ENCODE measurements around the gene WDR17. TPM values are rescaled to one million over a fixed set of nuclear protein-coding genes. Genes with fewer than 3 reads are reported as not detected.

The WDR17 gene
- total and polyA plus RNA-seq, 2 donors (not counting 3 experiments of a cell fraction or from before 2014, with no cell fraction given): 0.07 to 0.42 TPM

DNA sequence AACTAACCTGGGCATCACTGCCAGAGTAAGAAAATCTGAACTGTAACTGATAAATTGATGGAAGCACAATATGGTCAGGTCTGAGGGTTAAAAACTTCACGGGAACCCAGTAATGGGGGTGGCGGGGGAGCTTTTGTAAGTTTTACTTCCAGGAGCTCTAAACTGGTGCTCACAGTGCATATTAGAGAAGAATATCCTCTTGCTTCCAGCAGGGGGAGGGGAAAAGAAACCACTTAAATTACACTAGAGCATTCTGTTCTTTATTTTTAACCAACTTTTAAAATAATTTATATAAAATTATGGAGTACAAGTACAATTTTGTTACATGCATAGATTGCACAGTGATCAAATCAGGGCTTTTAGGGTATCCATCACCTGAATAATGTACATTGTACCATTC lies 33.7 kb downstream of the WDR17 start:
- H3K27ac ChIP-seq (ENCODE audit: insufficient read depth, low read depth, low read length): no peak overlapping the region
- CTCF ChIA-PET: interaction anchor here (1.6 kb wide), 1 partner anchor 24 kb away, joined by 3 read pairs; no protein-coding TSS in a partner anchor
- intact Hi-C loops (cut with micrococcal nuclease) (no loop called here), dilution Hi-C loops (cut with MboI; ENCODE audit: extremely low pct_ligation_motif_present, low sequenced_read_pairs) (no loop called here)
- FAIRE-seq (no peak), DNase-seq (ENCODE audit: low read depth, low spot score) (no peak)
- POLR2A ChIA-PET: no interaction called here
- H3K4me3 ChIP-seq (replicated peaks in 1 of 3; ENCODE audit: insufficient read depth in 1 of 3, low read depth in 1 of 3, low read length in 3 of 3): no peak overlapping the region
- TF ChIP-seq EZH2 (IDR thresholded peaks at IDR 0.05; ENCODE audit: borderline replicate concordance, low read depth, low read length, severe bottlenecking): no peak
- TF ChIP-seq, protein P1, sequence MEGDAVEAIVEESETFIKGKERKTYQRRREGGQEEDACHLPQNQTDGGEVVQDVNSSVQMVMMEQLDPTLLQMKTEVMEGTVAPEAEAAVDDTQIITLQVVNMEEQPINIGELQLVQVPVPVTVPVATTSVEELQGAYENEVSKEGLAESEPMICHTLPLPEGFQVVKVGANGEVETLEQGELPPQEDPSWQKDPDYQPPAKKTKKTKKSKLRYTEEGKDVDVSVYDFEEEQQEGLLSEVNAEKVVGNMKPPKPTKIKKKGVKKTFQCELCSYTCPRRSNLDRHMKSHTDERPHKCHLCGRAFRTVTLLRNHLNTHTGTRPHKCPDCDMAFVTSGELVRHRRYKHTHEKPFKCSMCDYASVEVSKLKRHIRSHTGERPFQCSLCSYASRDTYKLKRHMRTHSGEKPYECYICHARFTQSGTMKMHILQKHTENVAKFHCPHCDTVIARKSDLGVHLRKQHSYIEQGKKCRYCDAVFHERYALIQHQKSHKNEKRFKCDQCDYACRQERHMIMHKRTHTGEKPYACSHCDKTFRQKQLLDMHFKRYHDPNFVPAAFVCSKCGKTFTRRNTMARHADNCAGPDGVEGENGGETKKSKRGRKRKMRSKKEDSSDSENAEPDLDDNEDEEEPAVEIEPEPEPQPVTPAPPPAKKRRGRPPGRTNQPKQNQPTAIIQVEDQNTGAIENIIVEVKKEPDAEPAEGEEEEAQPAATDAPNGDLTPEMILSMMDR (IDR thresholded peaks at IDR 0.05; ENCODE audit: extremely low read depth in 1 of 2, insufficient read depth in 1 of 2, low read depth in 1 of 2, low read length in 2 of 2): no peak
- TF ChIP-seq MYC (IDR thresholded peaks at IDR 0.05; ENCODE audit: low read depth, low read length): no peak
- TF ChIP-seq JUN (IDR thresholded peaks at IDR 0.05; ENCODE audit: borderline replicate concordance, insufficient read depth, insufficient read length, low read depth): no peak
- no peak for TF ChIP-seq FOS (IDR thresholded peaks at IDR 0.05; ENCODE audit: borderline replicate concordance, insufficient read depth, low read length)
- no peak for TF ChIP-seq POLR2AphosphoS5 (IDR thresholded peaks at IDR 0.05; ENCODE audit: insufficient read depth, low read depth, low read length)
- TF ChIP-seq, protein P2, sequence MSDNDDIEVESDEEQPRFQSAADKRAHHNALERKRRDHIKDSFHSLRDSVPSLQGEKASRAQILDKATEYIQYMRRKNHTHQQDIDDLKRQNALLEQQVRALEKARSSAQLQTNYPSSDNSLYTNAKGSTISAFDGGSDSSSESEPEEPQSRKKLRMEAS (IDR thresholded peaks at IDR 0.05; ENCODE audit: insufficient read depth, insufficient read length): no peak
- TF ChIP-seq POLR2A (IDR thresholded peaks at IDR 0.05; ENCODE audit: low read depth, low read length): no peak
- no peak for TF ChIP-seq GATA2 (IDR thresholded peaks at IDR 0.05; ENCODE audit: insufficient read depth, insufficient read length, low read depth, low read length)
- H4K20me1 ChIP-seq (replicated peaks; ENCODE audit: control insufficient read depth, extremely low read depth, insufficient read depth, low read length): no peaks in the 10 kb centered on the region
- no peak overlapping the region for H3K9ac ChIP-seq (replicated peaks; ENCODE audit: extremely low read depth, insufficient read depth, low read length)
- no peaks in the 10 kb centered on the region for H3K36me3 ChIP-seq (ENCODE audit: control insufficient read depth in 2 of 2, extremely low read depth in 1 of 2, insufficient read depth in 2 of 2, low read length in 2 of 2)
- peaks cover 0 to 2% of the 10 kb centered on the region in 2 experiments for H3K27me3 ChIP-seq (ENCODE audit: control insufficient read depth in 2 of 2, insufficient read depth in 2 of 2, low read length in 2 of 2)
- no peak overlapping the region for H3K4me2 ChIP-seq (ENCODE audit: insufficient read depth, low read length)
- H3K9me1 ChIP-seq (replicated peaks; ENCODE audit: control insufficient read depth, extremely low read depth, insufficient read depth, low read length): no peaks in the 10 kb centered on the region
- no TSS peak for BruUV-seq (replicated peaks)
- no peak overlapping the region for H2AFZ ChIP-seq (ENCODE audit: low read depth, low read length)
- H3K9me3 ChIP-seq (replicated peaks; ENCODE audit: control insufficient read depth, insufficient read depth, low read length): no peaks in the 10 kb centered on the region
- no peaks in the 10 kb centered on the region for H3K79me2 ChIP-seq (ENCODE audit: control insufficient read depth, insufficient read depth, low read length)
- no peaks in the 10 kb centered on the region for H3K4me1 ChIP-seq (ENCODE audit: control insufficient read depth, extremely low read depth, insufficient read depth, low read length)

Measured in endothelial cell of umbilical vein (primary cell).